GM19468 (cell line): ENCODE measurements around the gene AIF1L.
"Not testable (repeated sequence)": the region's sequence is repeated elsewhere in the genome, so short reads cannot be mapped to it uniquely, and the experiment has no call there.

ENCODE experiments used
- ATAC-seq: cut with Tn5 transposase; IDR thresholded peaks from one replicate; pipeline ENCODE4 v1.9.1; 2021; ENCODE audit warnings: mild to moderate bottlenecking, moderate library complexity, moderate number of reproducible peaks; ENCODE audit not compliant: unreplicated experiment; ENCODE audit errors: extremely low read depth

Gene AIF1L

GRCh38 chr9:131097126-131097947 lies 1.0 kb downstream of the AIF1L start:
- no peak for ATAC-seq

DNA sequence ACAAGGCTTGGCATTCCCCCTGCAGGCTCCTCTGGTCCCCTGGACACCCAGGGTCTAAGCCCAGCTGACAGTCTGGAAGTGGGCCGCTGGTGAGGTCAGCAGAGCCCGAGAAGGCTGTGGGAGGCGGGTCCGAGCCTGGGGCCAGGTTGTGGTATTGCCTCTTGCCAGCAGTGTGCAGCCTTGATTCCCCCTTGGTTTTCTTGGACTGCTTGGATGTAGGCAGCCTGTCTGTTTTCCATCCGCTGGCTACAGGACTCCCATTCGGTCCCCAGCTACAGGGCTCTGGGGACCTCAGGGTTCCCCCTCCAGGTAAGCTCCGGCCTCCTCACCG lies 1.6 kb downstream of the AIF1L start:
- no peak for ATAC-seq

- ATAC-seq = no peak
Observed at GRCh38 chr9:131098391-131099101, 2.2 kb downstream of the AIF1L start.

GRCh38 chr9:131099102-131099606 lies 2.8 kb downstream of the AIF1L start:
- ATAC-seq = no peak

DNA sequence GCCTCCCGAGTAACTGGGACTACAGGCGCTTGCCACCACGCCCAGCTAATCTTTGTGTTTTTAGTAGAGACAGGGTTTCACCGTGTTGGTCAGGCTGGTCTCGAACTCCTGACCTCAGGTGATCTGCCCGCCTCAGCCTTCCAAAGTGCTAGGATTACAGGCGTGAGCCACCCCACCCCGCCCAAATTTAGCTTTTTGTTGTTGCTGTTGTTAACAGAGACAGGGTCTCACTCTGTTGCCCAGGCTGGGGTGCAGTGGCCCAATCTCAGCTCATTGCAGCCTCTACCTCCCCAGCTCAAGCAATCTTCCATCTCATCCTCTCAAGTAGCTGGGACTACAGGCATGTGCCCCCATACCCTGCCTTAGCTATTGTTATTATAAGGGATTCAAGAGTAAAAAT lies 3.5 kb downstream of the AIF1L start:
- ATAC-seq = not testable (repeated sequence)

DNA sequence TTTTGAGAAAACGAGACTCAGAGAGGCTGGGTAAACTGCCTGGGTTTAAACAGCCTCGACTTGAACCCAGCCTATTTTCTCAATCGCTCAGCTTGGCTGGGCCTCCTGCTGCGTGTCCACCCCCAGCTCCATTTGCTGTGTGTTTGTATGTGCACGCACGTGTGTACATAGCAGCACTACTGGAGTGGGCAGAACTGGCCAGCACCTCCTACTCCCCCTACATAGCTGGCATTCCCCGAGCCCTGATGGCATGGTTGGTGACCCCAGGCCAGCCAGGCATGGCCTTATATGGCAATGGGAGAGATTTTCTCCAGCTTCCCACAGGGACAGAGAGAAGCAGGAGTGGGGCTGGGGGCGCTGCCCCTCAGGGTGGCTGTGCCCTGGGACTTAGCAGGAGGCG lies 4.1 kb downstream of the AIF1L start:
- ATAC-seq = no peak

GRCh38 chr9:131101207-131101964 lies 5.1 kb downstream of the AIF1L start:
- no peak for ATAC-seq

DNA sequence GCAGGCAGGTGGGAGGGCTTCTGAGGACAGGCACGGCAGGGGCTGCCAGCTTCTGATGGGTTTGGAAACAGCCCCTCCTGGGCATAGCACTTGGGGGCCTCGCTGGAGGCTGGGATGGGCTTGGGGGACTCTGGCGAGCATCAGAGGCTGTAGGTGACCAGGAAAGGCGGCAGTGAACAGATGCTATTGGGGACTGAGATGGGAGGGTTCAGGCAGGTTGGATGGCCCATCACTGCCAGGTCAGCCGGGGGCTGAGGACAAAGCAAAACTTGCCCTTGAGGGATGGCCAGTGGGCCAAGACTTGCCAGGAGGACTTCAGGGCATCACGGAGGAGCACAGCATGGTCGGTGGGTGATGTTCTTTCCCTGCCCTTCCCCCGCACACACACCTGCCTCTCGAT lies 6.7 kb downstream of the AIF1L start:
- ATAC-seq = no peak

DNA sequence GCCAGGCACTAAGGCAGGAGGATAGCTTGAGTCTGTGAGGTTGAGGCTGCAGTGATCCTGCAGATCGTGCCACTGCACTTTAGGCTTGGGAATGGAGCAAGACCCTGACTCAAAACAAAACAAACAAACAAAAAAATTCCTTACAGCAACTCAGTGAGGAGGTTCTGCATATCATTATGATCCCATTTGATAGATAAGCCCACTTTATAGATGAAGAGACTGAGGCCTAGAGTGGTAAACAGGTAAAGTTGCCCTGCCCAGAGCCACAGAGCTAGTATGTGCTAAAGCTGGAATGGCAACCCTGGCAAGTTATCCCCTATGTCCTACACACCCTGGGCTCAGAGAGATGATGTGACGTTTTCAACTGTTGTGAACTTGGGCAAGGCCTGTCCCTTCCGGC lies 7.2 kb downstream of the AIF1L start:
- ATAC-seq = no peak

DNA sequence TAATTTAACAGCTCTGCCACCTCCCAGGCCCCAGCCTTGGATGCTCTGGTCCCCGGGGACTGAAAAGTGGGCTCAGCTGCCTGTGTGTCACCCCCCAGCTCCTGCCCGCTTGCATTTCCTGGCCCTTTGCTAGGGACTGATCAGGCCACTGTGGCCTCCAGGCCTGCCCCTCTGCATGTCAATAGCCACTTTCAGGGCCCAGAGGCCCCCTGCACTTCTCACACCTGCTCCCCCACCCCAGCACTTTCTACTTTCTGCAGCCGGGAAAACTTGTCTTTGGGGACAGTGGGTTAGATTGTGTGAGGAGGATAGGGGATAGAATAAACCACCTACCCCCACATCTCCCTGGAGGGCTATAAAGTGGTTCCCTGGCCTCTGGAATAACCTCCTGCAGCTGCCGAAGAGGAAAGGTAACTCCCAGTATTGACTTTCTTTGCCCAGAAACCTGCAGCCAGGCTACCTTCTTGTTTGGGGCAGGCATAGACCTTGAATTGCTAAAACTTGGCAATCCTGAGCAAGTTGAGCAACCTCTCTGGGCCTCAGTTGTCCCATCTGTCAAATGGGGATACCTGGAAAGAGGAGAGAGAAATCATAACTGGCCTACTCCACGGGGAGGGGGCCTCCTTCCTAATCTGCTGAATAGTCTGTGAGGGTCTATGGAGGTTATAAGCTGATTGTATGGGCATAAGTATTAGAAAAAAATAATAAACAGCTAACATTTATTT lies 7.8 kb downstream of the AIF1L start:
- ATAC-seq = no peak

GRCh38 chr9:131105952-131106351 lies 9.6 kb downstream of the AIF1L start:
- no peak for ATAC-seq

DNA sequence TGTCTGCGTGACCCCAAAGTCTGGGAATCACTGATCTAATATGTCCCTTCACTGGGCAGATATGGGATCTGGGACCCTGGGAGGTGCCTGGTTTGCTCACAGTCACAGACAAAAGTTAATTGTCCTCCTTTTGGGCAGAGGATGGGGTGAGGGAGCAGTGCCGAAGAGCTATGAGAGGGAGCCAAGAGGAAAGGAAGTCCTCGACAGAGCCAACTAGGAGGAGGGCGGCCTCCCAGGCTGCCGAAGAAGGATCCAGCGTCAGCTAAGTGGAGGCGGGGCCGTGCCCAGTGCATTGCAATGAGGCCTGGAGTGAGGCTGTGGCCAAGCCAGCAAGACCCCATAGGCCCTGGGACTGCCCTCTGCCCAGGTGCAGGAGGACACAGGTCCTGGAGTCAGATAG lies 11.4 kb downstream of the AIF1L start:
- ATAC-seq = no peak

DNA sequence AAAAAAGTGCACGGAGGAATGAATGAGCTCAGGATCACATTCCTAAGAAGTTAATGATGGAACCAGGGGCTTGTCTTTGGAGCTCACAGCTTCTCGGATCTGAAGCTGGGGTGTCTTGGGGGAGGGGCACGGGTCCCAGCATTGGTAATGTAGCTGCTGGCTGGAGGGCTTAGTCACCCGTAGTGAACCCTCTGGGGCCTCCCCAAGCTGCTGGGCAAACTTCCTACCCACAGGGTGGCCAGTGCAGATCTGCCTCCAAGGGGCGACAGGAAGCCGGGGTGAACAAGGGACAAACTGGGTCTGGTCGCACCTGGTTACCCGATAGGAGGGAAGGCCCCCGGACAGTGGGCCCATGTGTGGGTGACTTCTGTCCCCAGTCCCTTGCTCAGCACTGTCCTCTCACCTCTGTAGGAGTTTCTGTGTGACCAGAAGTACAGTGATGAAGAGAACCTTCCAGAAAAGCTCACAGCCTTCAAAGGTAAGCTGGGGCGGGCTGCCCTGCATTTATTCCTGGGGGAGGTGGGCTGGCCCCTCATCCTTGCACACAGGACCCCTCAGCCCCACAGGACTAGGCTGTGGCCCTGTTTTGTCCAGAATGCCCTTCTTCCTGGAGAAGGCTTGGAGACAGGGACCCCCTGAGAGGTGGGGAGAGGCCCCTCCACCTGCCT lies 15.0 kb downstream of the AIF1L start:
- ATAC-seq = no peak

- no peak for ATAC-seq
Observed at GRCh38 chr9:131111854-131112311, 15.6 kb downstream of the AIF1L start.

- no peak for ATAC-seq
Observed at GRCh38 chr9:131112374-131113154, 16.2 kb downstream of the AIF1L start.

GRCh38 chr9:131113655-131114054 lies 17.3 kb downstream of the AIF1L start:
- ATAC-seq = no peak

GRCh38 chr9:131114084-131114535 lies 17.8 kb downstream of the AIF1L start:
- no peak for ATAC-seq

GRCh38 chr9:131115360-131115742 lies 19.0 kb downstream of the AIF1L start:
- ATAC-seq = not testable (repeated sequence)
